A673 (cell line): ENCODE results near the gene FHIP1A. TPM values are rescaled to one million over a fixed set of nuclear protein-coding genes. Genes with fewer than 3 reads are reported as not detected.
"Not testable (repeated sequence)": the region's sequence is repeated elsewhere in the genome, so short reads cannot be mapped to it uniquely, and the experiment has no call there.

Experiments
- BruUV-seq: library from RNA; stranded (reverse); fragments of 400-500 nt; replicated peaks from 2 replicates; lab custom pipeline; 2021; lab: Mats Ljungman, UMichigan
- CTCF ChIA-PET: fragments of 300-600 bp; sonication (Branson Sonifier 250); formaldehyde crosslinking; loops from one replicate; lab custom pipeline; 2022; ENCODE audit warnings: antibody characterized with exemption; lab: Charles Lee
- POLR2A ChIA-PET: fragments of 300-600 bp; sonication (Branson Sonifier 250); formaldehyde crosslinking; loops from one replicate; lab custom pipeline; 2022; ENCODE audit warnings: antibody characterized with exemption; ENCODE audit not compliant: low non-redundant PET; lab: Charles Lee
- DNase-seq: peaks from one replicate; pipeline ENCODE4 v3.0.0-alpha.2; 2015; ENCODE audit warnings: low spot score
- H3K27ac ChIP-seq: fragments of 200-600 bp; sonication (generic); 2 replicates; pipeline ENCODE4 v1.5.1; 2016; ENCODE audit warnings: mixed run types, low read depth, mild to moderate bottlenecking, mixed read lengths, antibody characterized with exemption, low read length; ENCODE audit not compliant: poor library complexity, severe bottlenecking
- H3K27me3 ChIP-seq: fragments of 200-600 bp; sonication (generic); replicated peaks from 2 replicates; pipeline ENCODE4 v1.6.1; 2017; ENCODE audit warnings: mixed run types, low read depth, mild to moderate bottlenecking, mixed read lengths, antibody characterized with exemption, low read length; ENCODE audit not compliant: insufficient read depth, poor library complexity
- H3K36me3 ChIP-seq: fragments of 200-600 bp; sonication (generic); 2 replicates; pipeline ENCODE4 v1.6.1; 2016; ENCODE audit warnings: mixed run types, mild to moderate bottlenecking, mixed read lengths, antibody characterized with exemption, low read length; ENCODE audit not compliant: insufficient read depth, poor library complexity, severe bottlenecking
- H3K4me1 ChIP-seq: fragments of 200-600 bp; sonication (generic); 2 replicates; pipeline ENCODE4 v1.6.1; 2017; ENCODE audit warnings: mixed run types, mild to moderate bottlenecking, mixed read lengths, antibody characterized with exemption, low read length; ENCODE audit not compliant: insufficient read depth, poor library complexity, severe bottlenecking
- H3K4me3 ChIP-seq: fragments of 200-600 bp; sonication (generic); 2 replicates; pipeline ENCODE4 v1.5.1; 2016; ENCODE audit warnings: low read depth, mixed run types, mild to moderate bottlenecking, mixed read lengths, low read length; ENCODE audit not compliant: poor library complexity, severe bottlenecking
- H3K9me3 ChIP-seq: fragments of 200-600 bp; sonication (generic); 2 replicates; pipeline ENCODE4 v1.6.1; 2016; ENCODE audit warnings: mixed run types, low read depth, mild to moderate bottlenecking, mixed read lengths, antibody characterized with exemption, low read length; ENCODE audit not compliant: poor library complexity, severe bottlenecking
- CTCF ChIP-seq: fragments of 300-800, 200-600 bp; sonication (generic); conservative IDR thresholded peaks from 2 replicates; pipeline ENCODE4 v1.5.1; 2017; ENCODE audit warnings: low read depth, mild to moderate bottlenecking, antibody characterized with exemption, low read length, moderate library complexity, mixed read lengths
- EZH2 ChIP-seq: fragments of 200-600 bp; sonication (generic); IDR thresholded peaks from 2 replicates; pipeline ENCODE4 v1.6.1; 2017; ENCODE audit warnings: borderline replicate concordance, low read depth, mild to moderate bottlenecking, mixed read lengths, antibody characterized with exemption, low read length; ENCODE audit not compliant: poor library complexity, severe bottlenecking
- intact Hi-C: fragments of 100-400 bp; cut with micrococcal nuclease; formaldehyde crosslinking; loops from one replicate; pipeline ENCODE4 v1.10.0; 2022; ENCODE audit not compliant: unreplicated experiment
- total RNA-seq: library from RNA; stranded (reverse); gene quantifications from 2 replicates; pipeline ENCODE4 v1.2.3, GENCODE V29; 2021

Gene FHIP1A
- total RNA-seq, 1 experiment from 2014 or later, result 0.13 TPM

- BruUV-seq, result no TSS peak
Observed at GRCh38 chr4:151401739-151402138, 7.2 kb upstream of the FHIP1A start.

GRCh38 chr4:151402145-151402865 lies 6.7 kb upstream of the FHIP1A start:
- BruUV-seq, result no TSS peak
- POLR2A ChIA-PET, result no interaction called here
- CTCF ChIA-PET, result no interaction called here
- no peak for TF ChIP-seq EZH2
- TF ChIP-seq CTCF, result no peak
- Histone ChIP-seq H3K9me3 (no peaks in the 10 kb centered on the region), H3K4me3 (no peak overlapping the region), H3K4me1 (no peaks in the 10 kb centered on the region), H3K27me3 (no peaks in the 10 kb centered on the region), H3K36me3 (no peaks in the 10 kb centered on the region), H3K27ac (no peak overlapping the region)
- no peak for DNase-seq
- intact Hi-C loops, result no loop called here

More at GRCh38 chr4:151401739-151402138, 7.2 kb upstream of the FHIP1A start:
- Histone ChIP-seq H3K4me1 (no peaks in the 10 kb centered on the region), H3K9me3 (no peaks in the 10 kb centered on the region), H3K27me3 (no peaks in the 10 kb centered on the region), H3K36me3 (no peaks in the 10 kb centered on the region), H3K4me3 (no peak overlapping the region), H3K27ac (no peak overlapping the region)
- DNase-seq, result no peak
- ChIA-PET POLR2A (no interaction called here), CTCF (no interaction called here)
- TF ChIP-seq CTCF, result no peak
- no peak for TF ChIP-seq EZH2
- intact Hi-C loops, result no loop called here

- CTCF ChIA-PET, result no interaction called here
- intact Hi-C loops, result no loop called here
- no peak overlapping the region for H3K4me3 ChIP-seq
- no peaks in the 10 kb centered on the region for H3K9me3 ChIP-seq
- H3K4me1 ChIP-seq, result no peaks in the 10 kb centered on the region
- POLR2A ChIA-PET, result no interaction called here
- TF ChIP-seq EZH2 (no peak), CTCF (no peak)
- no peaks in the 10 kb centered on the region for H3K27me3 ChIP-seq
- H3K36me3 ChIP-seq, result no peaks in the 10 kb centered on the region
- BruUV-seq, result no TSS peak
- no peak overlapping the region for H3K27ac ChIP-seq
- DNase-seq, result no peak
Observed at GRCh38 chr4:151403656-151404055, 5.3 kb upstream of the FHIP1A start.

- POLR2A ChIA-PET, H3K4me1 ChIP-seq, H3K27me3 ChIP-seq, DNase-seq, H3K36me3 ChIP-seq, intact Hi-C loops, H3K9me3 ChIP-seq, CTCF ChIA-PET, BruUV-seq, H3K27ac ChIP-seq, H3K4me3 ChIP-seq: not testable (repeated sequence)
Observed at GRCh38 chr4:151404802-151405201, 4.2 kb upstream of the FHIP1A start.
